ENCODE data around the gene HEY2. TPM values are rescaled to one million over a fixed set of nuclear protein-coding genes. Genes with fewer than 3 reads are reported as not detected.
"Not testable (repeated sequence)": the region's sequence is repeated elsewhere in the genome, so short reads cannot be mapped to it uniquely, and the experiment has no call there.

HEY2 gene
- total and polyA plus RNA-seq, 9 donors, result 3.0 to 19.9 (median 8.2) TPM

DNA sequence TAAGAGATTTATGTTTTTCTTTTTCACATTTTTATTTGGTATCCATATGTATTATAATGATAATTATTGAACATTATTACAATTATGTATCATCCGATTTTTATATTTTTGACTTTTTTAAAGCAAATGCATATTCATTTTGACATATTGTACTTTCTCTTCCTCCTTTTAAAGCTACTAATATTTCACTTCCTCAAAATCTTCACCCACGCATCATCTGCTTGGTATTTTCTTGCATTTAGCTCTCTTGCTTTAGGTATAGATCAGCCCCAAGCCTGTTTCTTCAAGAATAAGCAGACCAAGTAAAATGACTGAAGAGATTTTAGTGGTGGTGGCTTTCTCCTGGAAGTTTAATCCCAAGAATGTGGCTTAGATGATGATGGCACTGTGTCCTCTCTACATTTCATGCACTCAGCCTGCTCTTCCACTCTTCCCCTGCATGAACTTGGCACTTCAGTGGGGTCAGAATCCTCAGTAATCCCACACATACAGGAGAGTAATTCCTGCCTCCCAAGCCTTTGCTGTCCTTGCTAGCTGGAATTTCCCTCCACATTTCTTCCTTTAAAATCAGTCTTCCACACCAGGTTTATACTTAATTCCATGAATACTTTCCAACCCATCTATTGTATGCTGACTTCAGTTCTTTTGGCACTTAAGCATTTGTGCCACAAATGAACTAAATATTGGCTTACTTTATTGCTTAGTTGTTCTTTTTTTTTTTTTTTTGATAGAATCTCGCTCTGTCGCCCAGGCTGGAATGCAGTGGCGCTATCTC, 49.5 kb downstream of the HEY2 start:
- WGBS, 3 donors, result 76 to 83% (median 83%) methylated on average over 5 of the region's 5 CpGs
- H3K27me3 ChIP-seq, result no peaks in the 10 kb centered on the region
- H3K4me1 ChIP-seq (ENCODE audit: insufficient read depth), result no peaks in the 10 kb centered on the region
- intact Hi-C loops (cut with DNase I), result no loop called here
- H3K27ac ChIP-seq, result no peak overlapping the region
- no peaks in the 10 kb centered on the region for H3K9me3 ChIP-seq
- no peak overlapping the region for H3K4me3 ChIP-seq
- DNase-seq, result no peak
- TF ChIP-seq EP300 (IDR thresholded peaks at IDR 0.05), result no peak
- TF ChIP-seq, protein P1, sequence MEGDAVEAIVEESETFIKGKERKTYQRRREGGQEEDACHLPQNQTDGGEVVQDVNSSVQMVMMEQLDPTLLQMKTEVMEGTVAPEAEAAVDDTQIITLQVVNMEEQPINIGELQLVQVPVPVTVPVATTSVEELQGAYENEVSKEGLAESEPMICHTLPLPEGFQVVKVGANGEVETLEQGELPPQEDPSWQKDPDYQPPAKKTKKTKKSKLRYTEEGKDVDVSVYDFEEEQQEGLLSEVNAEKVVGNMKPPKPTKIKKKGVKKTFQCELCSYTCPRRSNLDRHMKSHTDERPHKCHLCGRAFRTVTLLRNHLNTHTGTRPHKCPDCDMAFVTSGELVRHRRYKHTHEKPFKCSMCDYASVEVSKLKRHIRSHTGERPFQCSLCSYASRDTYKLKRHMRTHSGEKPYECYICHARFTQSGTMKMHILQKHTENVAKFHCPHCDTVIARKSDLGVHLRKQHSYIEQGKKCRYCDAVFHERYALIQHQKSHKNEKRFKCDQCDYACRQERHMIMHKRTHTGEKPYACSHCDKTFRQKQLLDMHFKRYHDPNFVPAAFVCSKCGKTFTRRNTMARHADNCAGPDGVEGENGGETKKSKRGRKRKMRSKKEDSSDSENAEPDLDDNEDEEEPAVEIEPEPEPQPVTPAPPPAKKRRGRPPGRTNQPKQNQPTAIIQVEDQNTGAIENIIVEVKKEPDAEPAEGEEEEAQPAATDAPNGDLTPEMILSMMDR (IDR thresholded peaks at IDR 0.05), result no peak
- TF ChIP-seq POLR2A (IDR thresholded peaks at IDR 0.05), result no peak
- no peaks in the 10 kb centered on the region for H3K36me3 ChIP-seq

DNA sequence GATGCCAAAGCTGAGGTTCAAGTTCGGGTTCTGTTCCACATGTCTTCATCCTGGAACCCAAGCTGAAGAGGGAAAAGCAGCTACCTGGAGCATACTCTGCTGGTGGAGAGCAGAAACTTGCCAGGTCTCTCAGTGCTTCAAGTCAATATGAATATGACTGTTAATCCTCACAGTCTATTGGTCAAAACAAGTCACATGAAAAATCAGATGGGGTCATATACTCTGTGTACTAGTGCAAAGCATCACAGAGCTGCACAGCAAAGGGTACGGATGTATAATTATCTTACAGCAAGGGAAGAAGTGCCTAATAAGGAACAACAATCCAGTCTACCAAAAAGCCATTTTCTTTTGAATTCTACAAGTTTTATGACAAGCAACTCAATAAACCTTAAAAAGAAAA, 53.0 kb downstream of the HEY2 start:
- no peaks in the 10 kb centered on the region for H3K9me3 ChIP-seq
- intact Hi-C loops (cut with DNase I), result no loop called here
- no peaks in the 10 kb centered on the region for H3K27me3 ChIP-seq
- no peak overlapping the region for H3K4me3 ChIP-seq
- 87 to 96% (median 91%) methylated on average over 2 of the region's 2 CpGs for WGBS, 3 donors
- no peaks in the 10 kb centered on the region for H3K36me3 ChIP-seq
- H3K27ac ChIP-seq, result no peak overlapping the region
- no peaks in the 10 kb centered on the region for H3K4me1 ChIP-seq (ENCODE audit: insufficient read depth)
- TF ChIP-seq, protein P1 (IDR thresholded peaks at IDR 0.05), result no peak
- no peak for TF ChIP-seq EP300 (IDR thresholded peaks at IDR 0.05)
- TF ChIP-seq POLR2A (IDR thresholded peaks at IDR 0.05), result no peak
- DNase-seq, result no peak

DNA sequence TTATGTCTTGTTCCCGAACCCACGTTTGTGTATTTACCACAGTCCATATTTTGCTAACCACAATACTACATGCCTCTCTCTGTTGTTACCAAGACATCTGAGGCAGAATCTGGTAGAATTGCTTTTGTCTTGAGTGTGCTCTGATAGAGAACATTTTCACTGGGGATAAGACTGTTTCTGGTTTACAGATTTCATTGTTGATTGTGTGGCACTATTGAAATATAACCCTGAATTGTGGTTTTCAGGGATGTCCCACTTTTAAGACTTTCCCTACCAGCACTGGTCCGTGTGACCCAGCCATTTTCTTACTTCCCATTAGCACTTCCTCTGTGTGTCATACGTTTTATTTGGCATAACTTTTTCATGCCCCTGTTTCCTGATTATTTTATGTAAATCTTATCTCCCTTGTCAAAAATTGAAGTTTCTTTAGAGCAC, 53.5 kb downstream of the HEY2 start:
- no peak overlapping the region for H3K27ac ChIP-seq
- H3K4me3 ChIP-seq, result no peak overlapping the region
- no peak for DNase-seq
- peaks cover under 1% of the 10 kb centered on the region for H3K4me1 ChIP-seq (ENCODE audit: insufficient read depth)
- intact Hi-C loops (cut with DNase I), result no loop called here
- TF ChIP-seq EP300 (IDR thresholded peaks at IDR 0.05) (no peak), POLR2A (IDR thresholded peaks at IDR 0.05) (no peak)
- TF ChIP-seq, protein P1 (IDR thresholded peaks at IDR 0.05), result no peak
- H3K9me3 ChIP-seq, result no peaks in the 10 kb centered on the region
- 58 to 65% (median 60%) methylated on average over 4 of the region's 4 CpGs for WGBS, 3 donors
- H3K27me3 ChIP-seq, result no peaks in the 10 kb centered on the region
- no peaks in the 10 kb centered on the region for H3K36me3 ChIP-seq

DNA sequence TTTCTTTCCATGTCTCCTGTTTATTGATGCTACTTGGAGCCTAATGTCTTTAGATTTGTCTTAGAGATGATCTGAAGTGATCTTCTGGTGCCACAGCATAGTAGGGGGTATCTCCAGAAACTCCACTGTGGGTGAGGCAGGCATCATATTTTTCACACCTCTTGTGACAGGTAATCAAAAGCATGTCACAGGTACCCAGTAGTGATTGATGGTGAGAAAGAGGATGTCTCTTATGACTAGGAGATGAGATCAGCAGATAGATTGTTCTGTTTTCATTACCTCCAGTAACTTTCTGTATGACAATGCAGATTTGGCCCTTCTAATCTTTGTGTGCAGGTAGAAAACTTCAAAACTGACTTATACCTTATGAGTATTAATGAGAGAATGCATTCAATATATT, 54.8 kb downstream of the HEY2 start:
- Histone ChIP-seq H3K27ac (no peak overlapping the region), H3K4me3 (no peak overlapping the region), H3K36me3 (no peaks in the 10 kb centered on the region), H3K9me3 (no peaks in the 10 kb centered on the region), H3K27me3 (no peaks in the 10 kb centered on the region), H3K4me1 (ENCODE audit: insufficient read depth) (peaks cover 2% of the 10 kb centered on the region)
- DNase-seq, result no peak
- intact Hi-C loops (cut with DNase I), result no loop called here
- no peak for TF ChIP-seq POLR2A (IDR thresholded peaks at IDR 0.05)
- TF ChIP-seq EP300 (IDR thresholded peaks at IDR 0.05), result no peak
- TF ChIP-seq, protein P1 (IDR thresholded peaks at IDR 0.05), result no peak

DNA sequence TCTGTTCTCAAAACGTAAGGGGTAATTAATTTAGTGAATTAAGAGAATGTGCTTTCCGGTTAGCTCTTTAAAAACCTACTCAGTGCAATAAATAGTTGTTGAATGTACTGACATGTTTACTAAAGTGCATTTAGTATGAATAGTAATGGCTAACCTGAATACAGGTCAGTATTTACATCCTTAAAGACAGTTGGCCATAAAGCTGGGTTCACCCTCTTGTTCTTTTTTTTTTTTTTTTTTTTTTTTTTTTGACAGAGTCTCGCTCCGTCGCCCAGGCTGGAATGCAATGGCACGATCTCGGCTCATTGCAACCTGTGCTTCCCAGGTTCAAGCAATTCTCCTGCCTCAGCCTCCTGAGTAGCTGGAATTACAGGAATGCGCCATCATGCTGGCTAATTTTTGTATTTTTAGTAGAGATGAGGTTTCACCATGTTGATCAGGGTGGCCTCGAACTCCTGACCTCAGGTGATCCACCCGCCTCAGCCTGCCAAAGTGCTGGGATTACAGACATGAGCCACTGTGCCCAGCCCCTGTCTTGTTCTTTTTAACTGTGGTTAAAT, 55.5 kb downstream of the HEY2 start:
- H3K27ac ChIP-seq; intact Hi-C loops (cut with DNase I); H3K27me3 ChIP-seq; H3K9me3 ChIP-seq; H3K36me3 ChIP-seq; H3K4me3 ChIP-seq; H3K4me1 ChIP-seq (ENCODE audit: insufficient read depth); DNase-seq: not testable (repeated sequence)
- 93 to 94% (median 93%) methylated on average over 10 of the region's 10 CpGs for WGBS, 3 donors

All from ovary (tissue), 9 donors.